Right atrium auricular region (tissue), 2 donors: ENCODE results near the gene FAM187B. TPM values are rescaled to one million over a fixed set of nuclear protein-coding genes. Genes with fewer than 3 reads are reported as not detected.

ENCODE experiments used
- DNase-seq: peaks from one replicate; pipeline ENCODE4 v3.0.0-alpha.2; 2019; ENCODE audit warnings: low spot score
- H3K27ac ChIP-seq, 2 donors: fragments of 200-600 bp; sonication (generic); 1 replicate in 1 of 2; 2 replicates in 1 of 2; pipeline ENCODE4 v1.5.1; 2016 to 2019
- H3K27me3 ChIP-seq, 2 donors: fragments of 200-600 bp; sonication (generic); one replicate each; pipeline versions ENCODE4 v1.5.1 to v1.6.0; 2017 to 2019
- H3K36me3 ChIP-seq: fragments of 200-600 bp; sonication (generic); one replicate; pipeline ENCODE4 v1.5.1; 2016
- H3K4me1 ChIP-seq, 2 donors: fragments of 200-600 bp; sonication (generic); one replicate each; pipeline versions ENCODE4 v1.5.1 to v1.6.0; 2017 to 2019
- H3K4me3 ChIP-seq, 2 donors: fragments of 200-600 bp; sonication (generic); 1 replicate in 1 of 2; 2 replicates in 1 of 2; pipeline ENCODE4 v1.5.1; 2017 to 2019; ENCODE audit warnings: mild to moderate bottlenecking in 1 of 2, moderate library complexity in 1 of 2
- H3K9me3 ChIP-seq, 2 donors: fragments of 200-600 bp; sonication (generic); one replicate each; pipeline ENCODE4 v1.5.1; 2019
- total RNA-seq, 2 donors: library from RNA; depleted of rRNA; stranded (reverse); fragments of >200 nt; gene quantifications; one replicate each; pipeline ENCODE4 v1.1.0, GENCODE V29; 2016
- TF ChIP-seq, protein P1 (sequence below), 2 donors: fragments of 200-600 bp; sonication (generic); IDR thresholded peaks; one replicate each; pipeline ENCODE4 v1.5.1; 2019; ENCODE audit warnings: antibody characterized with exemption in 2 of 2

Gene FAM187B
- total RNA-seq, 2 donors from 2014 or later: not detected

DNA sequence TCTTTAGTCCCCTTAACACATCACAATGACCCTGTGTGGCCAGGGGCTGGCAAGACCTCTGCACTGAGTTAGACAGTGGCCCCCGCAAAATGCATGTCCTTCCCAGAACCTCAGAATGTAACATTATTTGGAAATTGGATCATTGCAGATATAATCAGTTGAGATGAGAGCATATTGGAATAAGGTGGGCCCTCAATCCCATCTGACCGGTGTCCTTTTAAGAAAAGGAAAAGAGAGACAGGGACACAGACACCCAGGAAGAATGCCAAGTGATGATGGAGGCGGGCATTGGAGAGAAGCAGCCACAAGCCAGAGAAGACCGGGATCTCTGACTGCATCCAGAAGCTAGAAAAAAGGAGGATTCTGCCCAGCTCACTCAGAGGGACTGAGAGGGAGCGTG lies 1.8 kb downstream of the FAM187B start:
- no peaks in the 10 kb centered on the region for H3K36me3 ChIP-seq
- peaks cover 0 to 11% of the 10 kb centered on the region in 2 donors for H3K4me1 ChIP-seq
- H3K27me3 ChIP-seq: no peaks in the 10 kb centered on the region
- TF ChIP-seq, protein P1, sequence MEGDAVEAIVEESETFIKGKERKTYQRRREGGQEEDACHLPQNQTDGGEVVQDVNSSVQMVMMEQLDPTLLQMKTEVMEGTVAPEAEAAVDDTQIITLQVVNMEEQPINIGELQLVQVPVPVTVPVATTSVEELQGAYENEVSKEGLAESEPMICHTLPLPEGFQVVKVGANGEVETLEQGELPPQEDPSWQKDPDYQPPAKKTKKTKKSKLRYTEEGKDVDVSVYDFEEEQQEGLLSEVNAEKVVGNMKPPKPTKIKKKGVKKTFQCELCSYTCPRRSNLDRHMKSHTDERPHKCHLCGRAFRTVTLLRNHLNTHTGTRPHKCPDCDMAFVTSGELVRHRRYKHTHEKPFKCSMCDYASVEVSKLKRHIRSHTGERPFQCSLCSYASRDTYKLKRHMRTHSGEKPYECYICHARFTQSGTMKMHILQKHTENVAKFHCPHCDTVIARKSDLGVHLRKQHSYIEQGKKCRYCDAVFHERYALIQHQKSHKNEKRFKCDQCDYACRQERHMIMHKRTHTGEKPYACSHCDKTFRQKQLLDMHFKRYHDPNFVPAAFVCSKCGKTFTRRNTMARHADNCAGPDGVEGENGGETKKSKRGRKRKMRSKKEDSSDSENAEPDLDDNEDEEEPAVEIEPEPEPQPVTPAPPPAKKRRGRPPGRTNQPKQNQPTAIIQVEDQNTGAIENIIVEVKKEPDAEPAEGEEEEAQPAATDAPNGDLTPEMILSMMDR (IDR thresholded peaks at IDR 0.05): no peak
- H3K27ac ChIP-seq: no peak overlapping the region
- DNase-seq: peak; percentile 9
- peaks cover 0 to 7% of the 10 kb centered on the region in 2 donors for H3K9me3 ChIP-seq
- no peak overlapping the region for H3K4me3 ChIP-seq

DNA sequence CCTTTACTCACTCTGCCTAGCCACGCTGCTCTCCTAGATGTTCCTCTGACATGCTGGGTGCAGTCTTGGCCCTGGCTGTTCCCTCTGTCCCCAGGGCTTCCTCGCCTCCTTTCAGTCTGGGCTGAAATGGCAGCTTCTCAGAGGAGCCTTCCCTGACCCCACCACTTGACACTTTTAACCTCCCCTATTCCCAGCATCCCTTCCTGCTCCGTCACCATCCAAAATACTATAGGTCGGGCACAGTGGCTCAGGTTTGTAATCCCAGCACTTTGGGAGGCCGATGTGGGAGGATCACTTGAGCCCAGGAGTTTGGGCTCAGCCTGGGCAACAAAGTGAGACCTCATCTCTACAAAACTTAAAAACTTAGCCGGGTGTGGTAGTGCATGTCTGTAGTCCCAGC lies 2.6 kb downstream of the FAM187B start:
- TF ChIP-seq, protein P1 (IDR thresholded peaks at IDR 0.05): no peak
- Histone ChIP-seq H3K4me1 (peaks cover 0 to 11% of the 10 kb centered on the region in 2 donors), H3K27me3 (no peaks in the 10 kb centered on the region), H3K27ac (no peak overlapping the region), H3K36me3 (no peaks in the 10 kb centered on the region), H3K4me3 (no peak overlapping the region), H3K9me3 (peaks cover 0 to 7% of the 10 kb centered on the region in 2 donors)
- peak; percentile 46 for DNase-seq

DNA sequence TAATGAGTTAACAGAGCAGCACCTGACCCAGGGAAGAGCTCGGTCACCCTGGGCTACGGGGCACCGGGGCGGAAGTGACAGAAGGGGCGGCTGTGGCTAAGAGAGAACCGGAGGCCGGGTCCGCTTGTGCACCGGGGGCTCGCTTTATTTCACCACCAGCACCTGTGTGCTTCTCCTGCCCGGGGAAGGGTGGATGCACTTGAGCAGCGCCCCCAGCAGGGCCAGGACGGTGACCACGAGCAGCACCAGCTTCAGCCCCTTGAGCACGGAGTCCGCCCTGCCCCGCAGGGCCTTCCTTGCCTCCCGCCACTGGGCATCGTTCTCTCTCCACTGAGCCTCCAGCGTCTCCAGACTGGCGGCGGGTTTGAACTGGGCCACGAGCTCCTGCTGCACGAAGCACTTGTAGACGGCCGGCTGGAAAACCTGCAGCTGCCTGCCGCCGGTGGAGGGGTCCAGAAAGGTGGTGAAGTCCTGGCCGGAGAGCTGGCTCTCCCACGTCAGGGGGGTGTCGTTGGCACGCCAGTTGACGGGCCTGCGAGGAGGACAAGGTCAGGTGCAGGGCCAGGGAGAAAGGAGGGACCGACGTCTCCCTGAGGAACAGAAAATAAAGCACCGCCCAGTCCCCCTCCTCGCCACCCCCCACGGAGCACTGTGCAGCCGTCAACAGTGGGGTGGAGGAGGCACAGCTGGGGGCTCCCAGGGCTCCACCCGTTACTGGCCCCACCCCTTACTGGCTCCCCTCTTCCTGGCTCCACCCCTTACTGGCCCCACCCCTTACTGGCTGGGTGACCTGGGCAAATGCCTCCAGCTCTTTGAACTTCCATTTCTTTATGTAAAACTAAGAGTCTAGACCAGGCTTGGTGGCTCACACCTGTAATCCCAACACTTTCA lies 3.6 kb downstream of the FAM187B start:
- Histone ChIP-seq H3K4me3 (no peak overlapping the region), H3K9me3 (peaks cover 0 to 7% of the 10 kb centered on the region in 2 donors), H3K4me1 (peaks cover 0 to 11% of the 10 kb centered on the region in 2 donors), H3K36me3 (no peaks in the 10 kb centered on the region), H3K27ac (no peak overlapping the region), H3K27me3 (no peaks in the 10 kb centered on the region)
- TF ChIP-seq, protein P1 (IDR thresholded peaks at IDR 0.05): no peak
- DNase-seq: no peak

DNA sequence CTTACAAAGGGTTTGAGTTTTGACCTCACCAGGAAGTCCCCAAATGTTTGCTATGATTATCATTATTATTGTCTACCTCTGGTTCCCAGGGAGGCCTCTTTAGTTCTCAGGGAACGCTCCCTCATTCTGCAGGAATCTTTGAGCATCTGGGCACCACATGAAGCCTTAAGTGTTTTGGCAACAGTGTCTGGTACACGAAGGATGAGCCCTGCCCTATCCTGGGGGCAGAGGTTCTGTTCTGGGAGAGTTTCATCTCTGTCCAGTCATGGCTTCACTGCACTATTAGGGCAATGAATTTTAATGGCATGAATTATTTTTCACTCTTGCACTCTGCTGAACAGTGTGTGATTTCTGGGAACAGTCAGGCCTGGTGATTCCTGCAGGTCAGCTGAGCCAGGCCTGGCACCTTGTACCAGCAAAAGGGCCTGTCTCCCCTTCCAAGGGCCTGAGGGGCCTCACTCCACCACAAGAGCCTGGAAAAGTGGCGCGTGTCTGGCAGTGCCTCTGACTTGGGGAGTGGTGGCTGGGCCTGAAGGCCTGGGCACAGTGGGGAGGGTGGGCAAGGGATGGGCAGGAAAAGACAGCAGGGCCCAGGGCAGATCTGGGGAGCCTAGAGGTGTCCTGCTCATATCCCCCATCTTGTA lies 4.6 kb downstream of the FAM187B start:
- Histone ChIP-seq H3K36me3 (no peaks in the 10 kb centered on the region), H3K4me1 (peaks cover 0 to 11% of the 10 kb centered on the region in 2 donors), H3K9me3 (peaks cover 0 to 11% of the 10 kb centered on the region in 2 donors), H3K4me3 (no peak overlapping the region), H3K27ac (no peak overlapping the region), H3K27me3 (no peaks in the 10 kb centered on the region)
- TF ChIP-seq, protein P1 (IDR thresholded peaks at IDR 0.05): no peak
- peak; percentile 38 for DNase-seq

DNA sequence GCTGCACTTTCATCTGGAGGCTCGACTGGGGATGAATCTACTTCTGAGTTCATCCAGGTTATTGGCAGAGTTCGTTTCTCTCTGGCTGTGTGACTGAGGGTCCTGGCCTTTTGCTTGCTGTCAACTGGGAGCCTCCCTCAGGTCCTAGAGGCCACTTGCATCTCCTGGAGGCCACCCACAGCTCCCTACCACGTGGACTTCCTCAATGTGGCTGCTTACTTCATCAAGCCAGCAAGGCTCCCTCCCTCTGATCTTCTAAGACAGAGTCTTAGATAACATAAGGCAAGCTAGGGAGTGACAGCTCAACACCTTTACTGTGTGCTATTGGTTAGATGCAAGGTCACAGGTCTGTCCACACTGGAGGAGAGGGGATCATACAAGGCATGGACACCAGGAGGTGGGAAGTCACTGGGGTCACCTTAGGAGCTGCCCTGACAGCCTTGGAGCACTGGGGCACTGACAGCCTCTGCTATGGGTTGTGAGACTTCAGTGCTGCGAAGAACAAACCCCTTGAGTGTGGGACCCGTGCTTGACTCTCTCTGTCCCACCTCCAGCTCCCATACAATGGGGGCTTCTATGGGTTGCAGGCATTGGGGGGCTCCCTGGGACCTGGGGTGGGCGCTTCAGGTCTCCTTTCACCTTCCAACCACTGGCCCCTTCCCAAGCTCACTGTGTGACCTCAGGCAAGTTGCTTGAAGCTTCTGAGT lies 5.3 kb downstream of the FAM187B start:
- no peak for DNase-seq
- TF ChIP-seq, protein P1 (IDR thresholded peaks at IDR 0.05): no peak

More for the DNA sequence above, 5.3 kb downstream of the FAM187B start:
- Histone ChIP-seq H3K9me3 (peaks cover 0 to 14% of the 10 kb centered on the region in 2 donors), H3K27me3 (no peaks in the 10 kb centered on the region), H3K4me1 (peaks cover 0 to 11% of the 10 kb centered on the region in 2 donors), H3K27ac (no peak overlapping the region), H3K36me3 (no peaks in the 10 kb centered on the region), H3K4me3 (no peak overlapping the region)
